Right lobe of liver (tissue), 6 donors: Measurements from ENCODE around the gene DCUN1D3. TPM values are rescaled to one million over a fixed set of nuclear protein-coding genes. Genes with fewer than 3 reads are reported as not detected.
A peak's percentile ranks its signal among the peaks of the same experiment; 100 is the strongest.

Experiments
- ATAC-seq, 4 donors: fragments of 200-7000 bp; cut with Tn5 transposase; one replicate each; pipeline ENCODE4 v1.9.1; 2020; ENCODE audit warnings: mild to moderate bottlenecking in 4 of 4, moderate library complexity in 4 of 4
- DNase-seq, 3 donors: peaks; one replicate each; pipeline ENCODE4 v3.0.0-alpha.2; 2020
- H3K27ac ChIP-seq, 3 donors: fragments of 200-600 bp; one replicate each; pipeline ENCODE4 v1.8.0; 2022
- H3K27me3 ChIP-seq, 2 donors: fragments of 200-600 bp; one replicate each; pipeline ENCODE4 v1.8.0; 2022
- H3K36me3 ChIP-seq, 4 donors: fragments of 200-600 bp; sonication (generic) in 1 of 4; one replicate each; pipeline versions ENCODE4 v1.5.1 to v1.8.0; 2017 to 2022; ENCODE audit warnings: control low read depth in 1 of 4
- H3K4me1 ChIP-seq, 4 donors: fragments of 200-600 bp; sonication (generic) in 1 of 4; one replicate each; pipeline versions ENCODE4 v1.5.1 to v1.8.0; 2017 to 2022; ENCODE audit warnings: control low read depth in 1 of 4
- H3K4me3 ChIP-seq, 3 donors: fragments of 200-600 bp; one replicate each; pipeline ENCODE4 v1.8.0; 2022
- H3K9me3 ChIP-seq, 4 donors: fragments of 200-600 bp; sonication (generic) in 1 of 4; one replicate each; pipeline versions ENCODE4 v1.5.1 to v1.8.0; 2017 to 2022; ENCODE audit warnings: control low read depth in 1 of 4
- CTCF ChIP-seq, 4 donors: fragments of 200-600 bp in 3 of 4; fragments of 450-650 bp in 1 of 4; IDR thresholded peaks; one replicate each; pipeline versions ENCODE4 v1.5.1 to v1.8.0; 2016 to 2022; ENCODE audit warnings: antibody characterized with exemption in 4 of 4, mild to moderate bottlenecking in 2 of 4
- POLR2A ChIP-seq: fragments of 450-650 bp; IDR thresholded peaks from one replicate; pipeline ENCODE4 v1.6.1; 2017; ENCODE audit warnings: antibody characterized with exemption, mild to moderate bottlenecking
- WGBS: methylation state at CpG from one replicate; pipeline ENCODE4 v1.1.6; 2018; ENCODE audit warnings: low coverage, low lambda C conversion rate; ENCODE audit not compliant: insufficient coverage; ENCODE audit errors: missing lambda C conversion rate; 5-methylcytosine and 5-hydroxymethylcytosine counted together
- intact Hi-C, 2 donors: fragments of 100-400 bp; cut with DNase I; formaldehyde crosslinking; loops; one replicate each; pipeline versions ENCODE4 v1.11.2 to v1.14.1; 2022
- total RNA-seq, 6 experiments: library from RNA; depleted of rRNA in 2 of 6; stranded (reverse); fragments of >200 nt in 2 of 6; fragmentation: NEBNext Ultra II Directional in 3 of 6; extraction: Animal tissue kit (Norgen Biotek cat#: 25700) in 3 of 6; gene quantifications; one replicate each; pipeline versions ENCODE4 v1.1.0 to v1.2.4, GENCODE V29; 2016 to 2023
- donor health status: DM: no; HTN: yes; CAD: no.
- donor health status: DM: no; HTN: no; CAD: no.
- donor health status: DM: no; HTN: no; CAD: no.
- donor health status: DM: no; HTN: yes; CAD: no.
- donor health status: DM: no; HTN: yes; CAD: no.

The DCUN1D3 gene
- total RNA-seq, 6 experiments from 2014 or later: 10.3 to 15.1 (median 13.8) TPM

GRCh38 chr16:20850981-20851380 lies 49.2 kb downstream of the DCUN1D3 start:
- Histone ChIP-seq H3K9me3 (no peaks in the 10 kb centered on the region), H3K36me3 (peaks cover 0 to 3% (median 0%) of the 10 kb centered on the region in 4 donors), H3K4me3 (no peak overlapping the region), H3K27ac (no peak overlapping the region), H3K4me1 (peaks cover 0 to 16% (median 7%) of the 10 kb centered on the region in 4 donors), H3K27me3 (no peaks in the 10 kb centered on the region)
- intact Hi-C loops: loop anchor here (10.0 kb wide), 2 partner anchors 54 to 234 kb away; partner anchors contain the start of genes DCUN1D3 (in 1 of the 2) and LYRM1 (in 1 of the 2)
- TF ChIP-seq POLR2A (no peak), CTCF (IDR thresholded peaks at IDR 0.05) (no peak)
- WGBS: 0% methylated on average over 1 of the region's 3 CpGs
- DNase-seq: no peak
- ATAC-seq: no peak

GRCh38 chr16:20849589-20850390 lies 50.4 kb downstream of the DCUN1D3 start:
- no peak overlapping the region for H3K4me3 ChIP-seq
- no peaks in the 10 kb centered on the region for H3K36me3 ChIP-seq
- 43% methylated on average over 6 of the region's 6 CpGs for WGBS
- DNase-seq (peak; percentile 60 to 68 (median 64)), ATAC-seq (peak; percentile 76 to 84 (median 82))
- intact Hi-C loops: loop anchor here (10.0 kb wide), 2 partner anchors 55 to 235 kb away; partner anchors contain the start of genes DCUN1D3 (in 1 of the 2) and LYRM1 (in 1 of the 2)
- peaks cover 0 to 16% (median 7%) of the 10 kb centered on the region in 4 donors for H3K4me1 ChIP-seq
- no peak overlapping the region for H3K27ac ChIP-seq
- no peak for TF ChIP-seq POLR2A
- peak; percentile 96 to 98 (median 97) for TF ChIP-seq CTCF (IDR thresholded peaks at IDR 0.05)
- no peaks in the 10 kb centered on the region for H3K27me3 ChIP-seq
- no peaks in the 10 kb centered on the region for H3K9me3 ChIP-seq

- H3K27ac ChIP-seq: no peak overlapping the region
- no peak for ATAC-seq
- intact Hi-C loops: no loop called here
- H3K36me3 ChIP-seq: no peaks in the 10 kb centered on the region
- no peaks in the 10 kb centered on the region for H3K9me3 ChIP-seq
- H3K4me3 ChIP-seq: no peak overlapping the region
- 88% methylated on average over 2 of the region's 2 CpGs for WGBS
- H3K4me1 ChIP-seq: peaks cover 0 to 16% (median 7%) of the 10 kb centered on the region in 4 donors
- TF ChIP-seq CTCF (IDR thresholded peaks at IDR 0.05) (no peak), POLR2A (no peak)
- DNase-seq: no peak
- H3K27me3 ChIP-seq: no peaks in the 10 kb centered on the region
These were observed 52.6 kb downstream of the DCUN1D3 start for GRCh38 chr16:20847550-20847949.

GRCh38 chr16:20846551-20846950 lies 53.6 kb downstream of the DCUN1D3 start:
- Histone ChIP-seq H3K27me3 (no peaks in the 10 kb centered on the region), H3K9me3 (no peaks in the 10 kb centered on the region), H3K36me3 (no peaks in the 10 kb centered on the region), H3K27ac (no peak overlapping the region), H3K4me3 (no peak overlapping the region), H3K4me1 (peaks cover 0 to 16% (median 3%) of the 10 kb centered on the region in 4 donors)
- DNase-seq (no peak), ATAC-seq (no peak)
- intact Hi-C loops: no loop called here
- no peak for TF ChIP-seq CTCF (IDR thresholded peaks at IDR 0.05)
- no peak for TF ChIP-seq POLR2A
